Measurements from ENCODE around the gene TMEM253. TPM values are rescaled to one million over a fixed set of nuclear protein-coding genes. Genes with fewer than 3 reads are reported as not detected.

The TMEM253 gene
- total and polyA plus RNA-seq, 9 donors: 0.24 to 1.3 (median 0.56) TPM

DNA sequence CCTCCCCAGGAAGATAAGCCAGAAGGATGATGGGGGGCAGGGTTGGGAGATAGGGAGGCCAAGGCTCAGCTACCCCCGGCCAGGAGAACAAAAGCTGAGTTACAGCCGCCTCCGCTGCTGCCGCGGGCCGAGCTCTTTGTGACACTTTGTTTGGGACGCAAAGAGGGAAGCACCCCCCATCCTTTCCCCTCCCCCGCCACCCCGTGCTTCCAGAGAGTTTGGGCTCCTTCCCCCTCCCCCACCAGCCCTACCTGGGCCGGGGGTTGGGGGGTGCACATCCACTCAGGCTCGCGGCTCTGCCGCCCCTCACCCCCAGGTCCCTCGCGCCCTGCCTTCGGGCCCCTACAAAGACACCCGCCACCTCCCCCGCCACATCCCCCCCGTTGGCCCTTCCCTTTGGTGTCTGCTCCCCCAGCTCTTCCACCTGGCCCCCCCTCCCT lies 3.2 kb upstream of the TMEM253 start:
- Histone ChIP-seq H3K4me3 (peak overlapping the region; percentile 71), H3K36me3 (no peaks in the 10 kb centered on the region), H3K27me3 (no peaks in the 10 kb centered on the region), H3K27ac (peak overlapping the region; percentile 87 to 100), H3K4me1 (ENCODE audit: insufficient read depth) (peaks cover 2% of the 10 kb centered on the region), H3K9me3 (no peaks in the 10 kb centered on the region)
- intact Hi-C loops (cut with DNase I): loop anchor here in 1 of 4 donors (10.0 kb wide), 1 partner anchor 413 kb away; the partner anchor contains the start of genes ANG and RNASE4
- 3 to 7% (median 6%) methylated on average over 7 to 19 of the region's 19 CpGs for WGBS, 3 donors
- peak in 3 of 5 donors; percentile 58 to 66 (median 66) for DNase-seq
- TF ChIP-seq EP300 (IDR thresholded peaks at IDR 0.05) (no peak), POLR2A (IDR thresholded peaks at IDR 0.05) (no peak), CTCF (IDR thresholded peaks at IDR 0.05) (no peak)

DNA sequence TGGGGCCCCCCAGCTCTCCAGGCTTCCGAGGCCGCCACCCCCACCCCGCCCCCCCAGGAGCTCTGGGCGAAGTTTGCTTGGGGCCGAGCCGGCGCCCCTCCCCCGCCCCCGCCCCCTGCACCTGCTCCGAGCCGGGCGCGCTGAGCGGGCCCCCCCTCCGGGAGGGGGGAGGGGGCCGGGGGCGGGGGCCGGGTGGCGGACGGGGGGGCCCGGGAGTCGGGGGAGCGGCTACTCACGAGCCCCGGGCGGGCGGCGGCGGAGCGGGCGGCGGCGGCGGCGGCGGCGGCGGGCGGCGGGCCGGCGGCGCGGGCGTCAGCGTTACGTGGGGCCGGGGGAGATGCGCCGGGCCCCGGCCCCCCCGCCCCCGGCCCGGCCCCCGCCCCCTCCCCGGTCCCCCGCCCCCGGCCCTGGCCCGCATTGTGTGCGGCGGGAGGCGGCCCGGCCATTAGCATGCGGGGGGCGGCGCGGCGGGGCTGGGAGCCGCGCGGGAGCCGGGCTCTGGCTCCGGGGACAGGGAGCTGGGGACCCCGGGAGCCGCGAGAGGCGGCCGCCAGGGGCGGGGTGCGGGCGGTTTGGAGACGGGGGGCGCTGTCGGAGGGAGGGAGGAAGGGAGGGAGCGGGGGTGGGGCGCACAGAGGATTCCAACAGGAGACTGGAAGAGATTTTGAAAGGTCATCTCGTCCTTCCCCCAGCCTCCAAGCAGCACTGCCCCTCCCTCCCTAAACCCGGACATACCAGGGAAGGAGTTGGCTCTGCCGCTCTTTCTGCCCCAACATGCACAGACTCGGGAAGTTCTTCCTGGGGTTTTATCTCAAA lies 2.6 kb upstream of the TMEM253 start, which contains the start of gene ZNF219:
Gene ZNF219 (minus strand): TSS at position 580 of the 816 bp plus-strand sequence. CDS start 5,064 bp downstream, outside the sequence.
- peak; percentile 69 to 82 (median 79) for DNase-seq
- intact Hi-C loops (cut with DNase I): loop anchor here in 1 of 4 donors (10.0 kb wide), 1 partner anchor 413 kb away; the partner anchor contains the start of genes ANG and RNASE4
- WGBS, 3 donors: 0 to 4% (median 1%) methylated on average over 12 to 69 of the region's 90 CpGs
- Histone ChIP-seq H3K4me3 (peak within 1 kb of the TSS; percentile 71), H3K4me1 (ENCODE audit: insufficient read depth) (peaks cover 2% of the 10 kb centered on the region), H3K27me3 (no peaks in the 10 kb centered on the region), H3K27ac (peak within 1 kb of the TSS; percentile 87 to 100), H3K36me3 (no peaks in the 10 kb centered on the region), H3K9me3 (no peaks in the 10 kb centered on the region)
- TF ChIP-seq CTCF (IDR thresholded peaks at IDR 0.05): no peak
- no peak for TF ChIP-seq POLR2A (IDR thresholded peaks at IDR 0.05)
- no peak for TF ChIP-seq EP300 (IDR thresholded peaks at IDR 0.05)

GRCh38 chr14:21098892-21099595 lies 1.8 kb upstream of the TMEM253 start:
- Histone ChIP-seq H3K9me3 (no peaks in the 10 kb centered on the region), H3K36me3 (no peaks in the 10 kb centered on the region), H3K27ac (peak overlapping the region; percentile 87 to 100), H3K27me3 (no peaks in the 10 kb centered on the region), H3K4me3 (peak overlapping the region; percentile 71), H3K4me1 (ENCODE audit: insufficient read depth) (peaks cover 2% of the 10 kb centered on the region)
- 2 to 3% (median 3%) methylated on average over 16 of the region's 16 CpGs for WGBS, 3 donors
- intact Hi-C loops (cut with DNase I): loop anchor here in 1 of 4 donors (10.0 kb wide), 1 partner anchor 414 kb away; the partner anchor contains the start of genes ANG and RNASE4
- TF ChIP-seq EP300 (IDR thresholded peaks at IDR 0.05) (no peak), POLR2A (IDR thresholded peaks at IDR 0.05) (no peak), CTCF (IDR thresholded peaks at IDR 0.05) (no peak)
- DNase-seq: no peak

DNA sequence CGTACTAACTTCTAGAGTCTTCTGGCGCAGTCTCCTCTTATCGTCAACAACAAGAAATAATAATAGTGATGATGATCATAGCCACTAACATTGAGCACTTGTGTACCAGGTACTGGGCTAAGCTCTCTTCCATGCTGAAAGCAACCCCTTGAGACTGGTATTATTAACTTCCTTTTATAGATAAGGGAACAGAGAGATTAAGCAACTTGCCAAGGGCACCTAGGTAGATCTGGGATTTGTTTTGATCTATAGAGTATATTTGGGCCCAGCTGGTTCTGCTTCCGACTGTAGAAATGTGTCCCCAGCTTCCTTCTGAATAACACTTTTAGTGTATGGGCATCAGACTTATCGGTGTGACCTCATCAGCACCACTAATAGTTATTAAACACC lies 1.3 kb upstream of the TMEM253 start:
- Histone ChIP-seq H3K36me3 (no peaks in the 10 kb centered on the region), H3K4me1 (ENCODE audit: insufficient read depth) (peaks cover 3% of the 10 kb centered on the region), H3K27ac (peak overlapping the region; percentile 87 to 100), H3K4me3 (peak overlapping the region; percentile 71), H3K27me3 (no peaks in the 10 kb centered on the region), H3K9me3 (no peaks in the 10 kb centered on the region)
- 53 to 56% (median 54%) methylated on average over 5 of the region's 5 CpGs for WGBS, 3 donors
- TF ChIP-seq POLR2A (IDR thresholded peaks at IDR 0.05) (no peak), CTCF (IDR thresholded peaks at IDR 0.05) (no peak), EP300 (IDR thresholded peaks at IDR 0.05) (no peak)
- intact Hi-C loops (cut with DNase I): loop anchor here in 1 of 4 donors (10.0 kb wide), 1 partner anchor 415 kb away; the partner anchor contains the start of genes ANG and RNASE4
- no peak for DNase-seq
